C4-2B (cell line): ENCODE measurements around the gene NTRK2.

Experiments used
- CTCF ChIP-seq: fragments of 450-650 bp; conservative IDR thresholded peaks from 2 replicates; pipeline ENCODE4 v1.5.1; 2017; ENCODE audit warnings: mild to moderate bottlenecking
- ZFX ChIP-seq: fragments of 450-650 bp; IDR thresholded peaks from 2 replicates; pipeline ENCODE4 v1.6.1; 2017

GRCh38 chr9:84758817-84759216 is 89.3 kb downstream of the NTRK2 start:
- TF ChIP-seq CTCF: no peak
- TF ChIP-seq ZFX: no peak
